GM10847 (cell line): ENCODE data around the gene PICALM.

Experiments used
- POLR2A ChIP-seq: IDR thresholded peaks from 2 replicates; pipeline ENCODE4 v1.6.1; 2011; ENCODE audit not compliant: insufficient read length; ENCODE audit errors: extremely low read depth

Gene PICALM

GRCh38 chr11:85970593-85970992 lies 98.3 kb downstream of the PICALM start:
- no peak for TF ChIP-seq POLR2A

- TF ChIP-seq POLR2A, result no peak
Observed at GRCh38 chr11:85967457-85967856, 101.4 kb downstream of the PICALM start.

GRCh38 chr11:85965202-85965601 lies 103.7 kb downstream of the PICALM start:
- TF ChIP-seq POLR2A, result no peak

- no peak for TF ChIP-seq POLR2A
Observed at GRCh38 chr11:85961930-85962363, 106.9 kb downstream of the PICALM start.

DNA sequence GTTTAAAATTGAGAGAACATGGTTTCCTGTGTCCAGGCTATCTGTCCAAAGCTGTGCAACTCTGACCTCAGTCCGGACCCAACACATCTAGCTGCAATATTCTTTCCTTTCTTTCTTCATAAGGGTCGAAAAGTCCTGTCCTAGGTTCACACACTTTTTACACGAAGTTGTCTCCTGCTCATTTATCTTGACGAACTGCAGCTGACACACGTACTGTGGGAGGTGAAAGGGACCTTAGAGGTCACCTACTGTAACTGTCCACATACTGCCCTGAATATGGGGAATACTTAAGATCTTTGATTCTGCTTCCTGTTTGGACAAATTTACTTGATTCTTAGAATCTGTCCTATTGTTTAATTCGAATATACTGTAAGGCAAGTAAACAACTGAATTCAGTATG lies 107.8 kb downstream of the PICALM start:
- TF ChIP-seq POLR2A, result no peak

- TF ChIP-seq POLR2A, result no peak
Observed at GRCh38 chr11:85960678-85961077, 108.2 kb downstream of the PICALM start.

GRCh38 chr11:85955531-85955930 lies 113.4 kb downstream of the PICALM start:
- TF ChIP-seq POLR2A, result no peak

- no peak for TF ChIP-seq POLR2A
Observed at GRCh38 chr11:85953491-85954143, 115.3 kb downstream of the PICALM start.

DNA sequence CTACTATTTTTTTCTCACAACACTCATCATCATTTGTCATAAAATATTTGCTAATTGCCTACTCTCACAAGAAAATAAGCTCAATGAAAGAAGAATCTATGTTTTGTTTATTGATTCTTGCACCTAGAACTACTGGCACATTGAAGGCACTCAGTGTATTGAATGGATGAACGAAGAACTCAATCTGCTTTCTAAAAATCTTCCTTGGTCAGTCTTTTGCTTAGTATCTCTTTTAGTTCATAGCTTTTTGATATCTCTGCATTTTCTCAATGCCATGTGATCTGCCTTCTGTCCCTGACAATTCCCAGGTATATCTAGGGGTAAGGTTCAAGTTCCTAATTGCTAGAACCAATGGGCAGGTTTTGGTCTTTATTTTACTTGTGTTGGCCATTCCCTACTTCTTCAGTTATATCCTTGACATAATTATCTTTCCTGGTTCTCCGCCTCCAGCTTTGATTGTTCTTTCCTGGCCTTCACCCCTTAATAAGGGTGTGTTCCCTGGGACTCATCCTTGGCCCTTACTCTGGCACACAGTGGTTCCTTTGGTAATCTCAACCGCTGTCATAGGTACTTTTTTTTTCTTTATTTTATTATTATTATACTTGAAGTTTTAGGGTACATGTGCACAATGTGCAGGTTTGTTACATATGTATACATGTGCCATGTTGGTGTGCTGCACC lies 117.3 kb downstream of the PICALM start:
- TF ChIP-seq POLR2A, result no peak

DNA sequence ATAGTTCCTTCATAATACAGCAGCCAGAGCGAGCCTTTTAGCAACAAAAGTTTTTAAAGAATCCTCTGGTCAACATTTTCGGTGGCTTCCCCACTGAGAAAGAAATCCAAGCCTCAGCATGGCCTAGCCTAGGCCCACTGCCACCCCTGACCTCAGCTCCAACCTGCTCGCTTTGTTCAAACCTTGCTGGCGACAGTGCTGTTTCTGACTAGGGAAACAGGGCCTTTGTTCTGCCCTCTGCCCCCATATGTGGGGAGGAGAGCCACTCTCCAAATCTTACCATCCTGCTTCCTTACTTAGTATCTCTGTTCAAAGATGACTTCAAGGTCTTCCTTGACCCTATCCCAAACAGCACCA lies 117.9 kb downstream of the PICALM start:
- TF ChIP-seq POLR2A, result no peak

GRCh38 chr11:85950317-85951048 lies 118.4 kb downstream of the PICALM start:
- no peak for TF ChIP-seq POLR2A

- no peak for TF ChIP-seq POLR2A
Observed at GRCh38 chr11:85949798-85950197, 119.1 kb downstream of the PICALM start.

DNA sequence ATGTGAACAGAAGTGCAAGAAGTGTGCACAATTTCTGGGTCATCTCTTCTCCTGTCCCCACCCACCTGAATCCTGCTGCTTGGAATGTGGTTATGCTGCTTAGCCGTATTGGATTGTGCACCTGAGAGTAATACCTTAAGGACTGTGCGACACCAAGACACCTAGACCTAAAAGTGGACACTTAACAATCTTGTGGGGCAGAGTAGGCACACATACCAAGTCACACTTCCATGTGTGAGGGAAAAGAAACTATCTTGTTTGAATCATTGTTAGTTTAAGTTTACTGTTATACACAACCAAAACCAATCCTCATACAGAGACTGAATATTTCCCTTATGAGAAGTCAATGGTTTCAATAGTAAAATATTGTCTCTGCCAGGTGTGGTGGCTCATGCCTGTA lies 120.0 kb downstream of the PICALM start:
- TF ChIP-seq POLR2A, result no peak

DNA sequence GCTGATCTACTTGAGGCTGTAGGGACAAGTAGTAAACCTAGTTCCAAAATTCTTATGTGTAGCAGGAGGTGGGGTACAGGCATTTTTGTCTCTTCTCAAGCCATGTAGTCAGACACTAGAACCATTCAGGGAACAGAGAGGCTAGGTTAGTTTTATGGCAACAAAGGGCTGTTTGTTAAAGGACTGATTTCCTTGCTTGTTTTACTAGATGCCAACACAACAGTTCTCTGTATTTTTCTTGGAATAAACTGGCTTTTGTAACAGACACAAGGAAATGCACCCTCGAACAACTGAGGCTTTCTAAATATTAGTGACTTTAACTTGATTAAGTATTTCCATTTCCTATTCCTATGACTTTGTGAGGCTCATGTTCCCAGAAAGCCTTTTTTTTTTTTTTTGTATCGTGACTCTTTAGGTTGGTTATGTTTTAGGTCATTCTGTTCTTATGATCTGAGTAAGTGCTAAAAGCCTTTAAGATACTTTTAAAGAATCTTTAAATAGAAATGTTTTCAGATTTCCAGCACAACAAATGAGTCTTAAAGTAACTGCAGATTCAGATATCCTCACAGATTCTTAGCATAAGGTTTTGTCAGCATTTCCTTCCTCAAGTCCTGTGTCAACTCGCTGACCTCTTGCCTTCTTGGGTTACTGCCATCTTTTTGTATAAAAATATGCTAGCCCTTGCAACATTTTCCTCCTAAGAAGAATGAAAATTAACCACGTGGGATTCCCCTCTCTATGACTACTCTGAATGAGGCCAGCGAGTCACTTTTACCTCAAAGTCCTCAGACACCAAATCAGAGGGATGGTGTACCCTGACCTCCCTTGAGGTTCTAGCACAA lies 121.2 kb downstream of the PICALM start:
- TF ChIP-seq POLR2A, result no peak

DNA sequence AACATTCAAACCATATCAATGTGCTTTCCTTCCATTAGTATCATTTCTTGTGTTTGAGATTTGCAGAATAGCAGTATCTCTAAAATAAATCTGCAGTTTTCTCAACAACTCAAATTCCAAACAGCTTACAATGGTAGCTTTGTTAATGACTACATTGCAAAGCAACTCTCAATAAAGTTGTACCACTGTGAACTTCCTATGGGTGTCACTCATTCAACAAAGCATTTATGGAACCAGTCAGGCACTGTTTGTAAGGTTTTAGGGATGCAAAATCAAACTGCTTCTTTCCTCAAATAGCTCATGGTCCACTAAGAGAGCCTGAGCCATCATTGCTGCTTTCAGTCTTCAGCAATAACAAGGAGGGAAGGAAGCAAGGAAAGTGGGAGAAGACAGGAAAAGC lies 122.7 kb downstream of the PICALM start:
- no peak for TF ChIP-seq POLR2A
